OCI-LY3 (cell line): ENCODE data around the gene NFIB.

Source experiments
- CTCF ChIP-seq: fragments of 200-600, 300-600 bp; sonication (generic); IDR thresholded peaks from 2 replicates; pipeline ENCODE4 v1.5.1; 2014; ENCODE audit warnings: antibody characterized with exemption, low read length, low read depth
- EZH2phosphoT487 ChIP-seq: fragments of 200-600 bp; shearing (Covaris generic); IDR thresholded peaks from 2 replicates; pipeline ENCODE4 v1.6.1; 2018; ENCODE audit warnings: antibody characterized with exemption, mixed run types, low read depth

DNA sequence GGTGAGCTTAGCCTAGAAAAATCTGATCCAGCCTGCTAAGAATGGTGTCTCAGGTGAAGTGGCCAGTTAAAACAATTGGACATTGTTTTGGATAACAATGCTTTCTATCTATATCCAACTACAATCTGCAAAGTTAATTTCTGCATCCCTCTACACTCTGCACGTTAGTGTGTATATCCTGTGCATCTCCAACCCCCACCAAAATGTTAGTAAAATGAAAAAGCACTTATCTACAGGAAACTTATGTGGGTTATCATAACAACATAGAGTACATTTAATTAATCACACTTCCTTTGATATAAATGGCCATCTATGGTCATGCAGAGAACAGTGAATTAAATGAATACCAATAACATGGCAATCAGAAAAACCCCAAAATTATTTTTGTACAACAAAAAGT lies 158.7 kb downstream of the NFIB start:
- TF ChIP-seq CTCF = no peak
- TF ChIP-seq EZH2phosphoT487 = no peak
